Measurements from ENCODE around the gene AP2A2. TPM values are rescaled to one million over a fixed set of nuclear protein-coding genes. Genes with fewer than 3 reads are reported as not detected.
"Not testable (repeated sequence)": the region's sequence is repeated elsewhere in the genome, so short reads cannot be mapped to it uniquely, and the experiment has no call there.

Gene AP2A2
- total RNA-seq, 2 experiments from 2014 or later = 24.9 to 43.0 TPM

DNA sequence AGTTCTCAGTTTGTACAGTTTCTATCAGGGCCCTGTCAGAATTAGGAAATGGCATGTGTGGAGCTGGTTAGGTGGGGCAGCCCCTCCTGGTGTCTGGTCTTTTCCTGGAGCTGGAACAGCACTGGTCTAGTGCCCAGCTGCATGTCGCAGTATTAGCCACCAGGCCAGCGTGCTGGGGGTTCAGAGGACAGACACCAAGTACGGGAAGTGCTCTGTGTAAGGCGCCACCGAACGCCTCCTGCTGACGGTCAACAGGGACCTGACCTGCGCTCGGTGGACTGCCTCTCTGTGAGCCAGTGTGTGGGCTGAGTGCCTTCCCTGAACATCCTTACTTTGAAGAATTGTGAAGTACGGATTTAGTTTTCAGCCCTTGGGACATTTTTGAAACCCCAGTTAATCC is 33.9 kb downstream of the AP2A2 start:
- Histone ChIP-seq H3K36me3 (ENCODE audit: insufficient read depth, low read length) (peaks cover 33% of the 10 kb centered on the region), H3K9me3 (ENCODE audit: low read length) (no peaks in the 10 kb centered on the region), H3K9me2 (ENCODE audit: insufficient read depth, low read length) (no peaks in the 10 kb centered on the region), H3K4me2 (ENCODE audit: low read length) (no peak overlapping the region), H3K27ac (ENCODE audit: low read depth, low read length, poor library complexity, severe bottlenecking) (no peak overlapping the region), H2AFZ (ENCODE audit: low read length) (no peak overlapping the region), H3K4me3 (ENCODE audit: low read depth, low read length, poor library complexity, severe bottlenecking) (no peak overlapping the region), H3K79me2 (ENCODE audit: insufficient read depth, low read depth, low read length) (no peaks in the 10 kb centered on the region), H3K4me1 (ENCODE audit: insufficient read depth, low read length, poor library complexity, severe bottlenecking) (no peaks in the 10 kb centered on the region), H4K20me1 (ENCODE audit: insufficient read depth, low read length) (no peaks in the 10 kb centered on the region)
- CTCF ChIA-PET (ENCODE audit: unreplicated experiment) = no interaction called here
- POLR2A ChIA-PET = no interaction called here
- intact Hi-C loops (cut with micrococcal nuclease; ENCODE audit: unreplicated experiment) = no loop called here
- no peak for DNase-seq (ENCODE audit: low spot score)
- TF ChIP-seq EZH2phosphoT487 (IDR thresholded peaks at IDR 0.05; ENCODE audit: borderline replicate concordance, low read depth, low read length) = no peak
- TF ChIP-seq, protein P1, sequence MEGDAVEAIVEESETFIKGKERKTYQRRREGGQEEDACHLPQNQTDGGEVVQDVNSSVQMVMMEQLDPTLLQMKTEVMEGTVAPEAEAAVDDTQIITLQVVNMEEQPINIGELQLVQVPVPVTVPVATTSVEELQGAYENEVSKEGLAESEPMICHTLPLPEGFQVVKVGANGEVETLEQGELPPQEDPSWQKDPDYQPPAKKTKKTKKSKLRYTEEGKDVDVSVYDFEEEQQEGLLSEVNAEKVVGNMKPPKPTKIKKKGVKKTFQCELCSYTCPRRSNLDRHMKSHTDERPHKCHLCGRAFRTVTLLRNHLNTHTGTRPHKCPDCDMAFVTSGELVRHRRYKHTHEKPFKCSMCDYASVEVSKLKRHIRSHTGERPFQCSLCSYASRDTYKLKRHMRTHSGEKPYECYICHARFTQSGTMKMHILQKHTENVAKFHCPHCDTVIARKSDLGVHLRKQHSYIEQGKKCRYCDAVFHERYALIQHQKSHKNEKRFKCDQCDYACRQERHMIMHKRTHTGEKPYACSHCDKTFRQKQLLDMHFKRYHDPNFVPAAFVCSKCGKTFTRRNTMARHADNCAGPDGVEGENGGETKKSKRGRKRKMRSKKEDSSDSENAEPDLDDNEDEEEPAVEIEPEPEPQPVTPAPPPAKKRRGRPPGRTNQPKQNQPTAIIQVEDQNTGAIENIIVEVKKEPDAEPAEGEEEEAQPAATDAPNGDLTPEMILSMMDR (conservative IDR thresholded peaks at IDR 0.05; ENCODE audit: low read length) = no peak
- no TSS peak for BruUV-seq (replicated peaks)

DNA sequence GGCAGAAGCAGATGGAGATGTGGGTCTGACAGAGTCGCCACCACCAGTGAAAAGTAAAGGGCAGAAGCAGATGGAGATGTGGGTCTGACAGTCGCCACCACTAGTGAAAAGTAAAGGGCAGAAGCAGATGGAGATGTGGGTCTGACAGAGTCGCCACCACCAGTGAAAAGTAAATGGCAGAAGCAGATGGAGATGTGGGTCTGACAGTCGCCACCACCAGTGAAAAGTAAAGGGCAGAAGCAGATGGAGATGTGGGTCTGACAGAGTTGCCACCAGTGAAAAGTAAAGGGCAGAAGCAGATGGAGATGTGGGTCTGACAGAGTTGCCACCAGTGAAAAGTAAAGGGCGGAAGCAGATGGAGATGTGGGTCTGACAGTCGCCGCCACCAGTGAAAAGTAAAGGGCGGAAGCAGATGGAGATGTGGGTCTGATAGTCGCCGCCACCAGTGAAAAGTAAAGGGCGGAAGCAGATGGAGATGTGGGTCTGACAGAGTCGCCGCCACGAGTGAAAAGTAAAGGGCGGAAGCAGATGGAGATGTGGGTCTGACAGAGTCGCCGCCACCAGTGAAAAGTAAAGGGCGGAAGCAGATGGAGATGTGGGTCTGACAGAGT is 35.7 kb downstream of the AP2A2 start:
- BruUV-seq (replicated peaks); H3K9me2 ChIP-seq (ENCODE audit: insufficient read depth, low read length); H2AFZ ChIP-seq (ENCODE audit: low read length); CTCF ChIA-PET (ENCODE audit: unreplicated experiment); H3K27ac ChIP-seq (ENCODE audit: low read depth, low read length, poor library complexity, severe bottlenecking); H3K9me3 ChIP-seq (ENCODE audit: low read length); H4K20me1 ChIP-seq (ENCODE audit: insufficient read depth, low read length); H3K79me2 ChIP-seq (ENCODE audit: insufficient read depth, low read depth, low read length); H3K4me1 ChIP-seq (ENCODE audit: insufficient read depth, low read length, poor library complexity, severe bottlenecking); POLR2A ChIA-PET; DNase-seq (ENCODE audit: low spot score); H3K4me3 ChIP-seq (ENCODE audit: low read depth, low read length, poor library complexity, severe bottlenecking); H3K4me2 ChIP-seq (ENCODE audit: low read length); intact Hi-C loops (cut with micrococcal nuclease; ENCODE audit: unreplicated experiment): not testable (repeated sequence)
- peaks cover 40% of the 10 kb centered on the region for H3K36me3 ChIP-seq (ENCODE audit: insufficient read depth, low read length)

DNA sequence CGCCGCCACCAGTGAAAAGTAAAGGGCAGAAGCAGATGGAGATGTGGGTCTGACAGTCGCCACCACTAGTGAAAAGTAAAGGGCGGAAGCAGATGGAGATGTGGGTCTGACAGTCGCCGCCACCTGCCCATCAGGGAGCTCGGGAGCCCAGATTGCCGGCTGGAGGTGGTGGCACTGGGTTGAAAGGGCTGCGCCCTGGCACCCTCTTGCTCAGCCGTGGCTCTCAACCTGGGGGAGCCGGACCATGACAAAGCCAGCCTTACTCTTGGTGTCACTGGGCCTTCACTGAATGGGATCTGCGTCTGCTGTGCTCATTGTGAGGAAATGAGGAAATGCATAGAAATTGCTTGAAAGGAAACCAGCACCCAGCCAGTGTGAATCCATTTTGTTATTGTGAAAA is 36.3 kb downstream of the AP2A2 start:
- intact Hi-C loops (cut with micrococcal nuclease; ENCODE audit: unreplicated experiment) = no loop called here
- Histone ChIP-seq H3K4me3 (ENCODE audit: low read depth, low read length, poor library complexity, severe bottlenecking) (no peak overlapping the region), H3K4me1 (ENCODE audit: insufficient read depth, low read length, poor library complexity, severe bottlenecking) (no peaks in the 10 kb centered on the region), H3K9me3 (ENCODE audit: low read length) (no peaks in the 10 kb centered on the region), H4K20me1 (ENCODE audit: insufficient read depth, low read length) (no peaks in the 10 kb centered on the region), H3K4me2 (ENCODE audit: low read length) (no peak overlapping the region), H2AFZ (ENCODE audit: low read length) (no peak overlapping the region), H3K36me3 (ENCODE audit: insufficient read depth, low read length) (peaks cover 40% of the 10 kb centered on the region), H3K79me2 (ENCODE audit: insufficient read depth, low read depth, low read length) (no peaks in the 10 kb centered on the region), H3K27ac (ENCODE audit: low read depth, low read length, poor library complexity, severe bottlenecking) (no peak overlapping the region), H3K9me2 (ENCODE audit: insufficient read depth, low read length) (no peaks in the 10 kb centered on the region)
- ChIA-PET CTCF (ENCODE audit: unreplicated experiment) (no interaction called here), POLR2A (no interaction called here)
- DNase-seq (ENCODE audit: low spot score) = no peak
- BruUV-seq (replicated peaks) = no TSS peak
- no peak for TF ChIP-seq EZH2phosphoT487 (IDR thresholded peaks at IDR 0.05; ENCODE audit: borderline replicate concordance, low read depth, low read length)

DNA sequence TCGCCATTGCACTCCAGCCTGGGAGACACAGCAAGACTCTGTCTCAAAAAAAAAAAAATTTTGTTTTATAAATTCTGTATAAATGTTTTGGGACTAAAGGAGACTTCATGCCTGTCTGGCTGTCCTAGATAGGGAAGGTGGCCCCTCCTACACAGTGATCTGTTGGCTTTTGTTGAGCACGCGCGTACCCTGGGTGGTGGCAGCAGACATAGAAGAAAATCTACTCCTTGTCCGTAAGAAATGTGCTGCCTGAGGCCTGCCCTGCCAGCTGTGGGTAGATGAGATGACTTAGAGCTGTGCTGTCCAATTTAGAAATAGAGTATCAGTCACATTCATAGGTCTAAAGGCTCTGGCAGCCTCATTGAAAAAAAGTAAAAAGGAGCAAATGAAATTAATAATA is 37.0 kb downstream of the AP2A2 start:
- ChIA-PET CTCF (ENCODE audit: unreplicated experiment) (no interaction called here), POLR2A (no interaction called here)
- BruUV-seq (replicated peaks) = no TSS peak
- TF ChIP-seq, protein P1 (conservative IDR thresholded peaks at IDR 0.05; ENCODE audit: low read length) = no peak
- no peak for TF ChIP-seq EZH2phosphoT487 (IDR thresholded peaks at IDR 0.05; ENCODE audit: borderline replicate concordance, low read depth, low read length)
- no peaks in the 10 kb centered on the region for H3K9me3 ChIP-seq (ENCODE audit: low read length)
- H3K4me2 ChIP-seq (ENCODE audit: low read length) = no peak overlapping the region
- no peaks in the 10 kb centered on the region for H4K20me1 ChIP-seq (ENCODE audit: insufficient read depth, low read length)
- no peak overlapping the region for H3K27ac ChIP-seq (ENCODE audit: low read depth, low read length, poor library complexity, severe bottlenecking)
- no peak overlapping the region for H3K4me3 ChIP-seq (ENCODE audit: low read depth, low read length, poor library complexity, severe bottlenecking)
- intact Hi-C loops (cut with micrococcal nuclease; ENCODE audit: unreplicated experiment) = no loop called here
- H3K9me2 ChIP-seq (ENCODE audit: insufficient read depth, low read length) = no peaks in the 10 kb centered on the region
- no peaks in the 10 kb centered on the region for H3K79me2 ChIP-seq (ENCODE audit: insufficient read depth, low read depth, low read length)
- H2AFZ ChIP-seq (ENCODE audit: low read length) = no peak overlapping the region
- no peak for DNase-seq (ENCODE audit: low spot score)
- no peaks in the 10 kb centered on the region for H3K4me1 ChIP-seq (ENCODE audit: insufficient read depth, low read length, poor library complexity, severe bottlenecking)
- H3K36me3 ChIP-seq (ENCODE audit: insufficient read depth, low read length) = peaks cover 43% of the 10 kb centered on the region

All from OCI-LY7 (cell line).